ENCODE results near the gene CRLF2. TPM values are rescaled to one million over a fixed set of nuclear protein-coding genes. Genes with fewer than 3 reads are reported as not detected.
A peak's percentile ranks its signal among the peaks of the same experiment; 100 is the strongest.

Gene CRLF2
- total and polyA plus RNA-seq, 10 donors: 0.26 to 1.8 (median 0.47) TPM; not detected in 4

GRCh38 chrX:1147611-1148515 lies 64.6 kb downstream of the CRLF2 start:
- peak; percentile 60 for DNase-seq
- peaks cover 0 to 3% (median 0%) of the 10 kb centered on the region in 8 donors for H3K9me3 ChIP-seq
- H3K36me3 ChIP-seq: no peaks in the 10 kb centered on the region
- H3K4me1 ChIP-seq: no peaks in the 10 kb centered on the region
- intact Hi-C loops (cut with DNase I; ENCODE audit: low total_unique reads): no loop called here
- H3K4me3 ChIP-seq: no peak overlapping the region
- 69 to 85% (median 76%) methylated on average over 29 of the region's 29 CpGs for WGBS, 5 donors
- no peak for TF ChIP-seq POLR2AphosphoS5 (IDR thresholded peaks at IDR 0.05)
- no peak for TF ChIP-seq CTCF (IDR thresholded peaks at IDR 0.05 in 8 of 11, conservative IDR thresholded peaks at IDR 0.05 in 3 of 11)
- no peak for TF ChIP-seq POLR2A (IDR thresholded peaks at IDR 0.05)
- no peak overlapping the region for H3K27ac ChIP-seq
- H3K27me3 ChIP-seq (replicated peaks in 1 of 7): peaks cover 0 to 23% (median 3%) of the 10 kb centered on the region in 7 donors

GRCh38 chrX:1144293-1144692 lies 68.2 kb downstream of the CRLF2 start:
- Histone ChIP-seq H3K27ac (no peak overlapping the region), H3K9me3 (peaks cover 0 to 11% (median 0%) of the 10 kb centered on the region in 8 donors)

More at GRCh38 chrX:1144293-1144692, 68.2 kb downstream of the CRLF2 start:
- Histone ChIP-seq H3K4me1 (no peaks in the 10 kb centered on the region), H3K4me3 (no peak overlapping the region), H3K27me3 (replicated peaks in 1 of 7) (peaks cover 0 to 15% (median 0%) of the 10 kb centered on the region in 7 donors), H3K36me3 (no peaks in the 10 kb centered on the region)
- intact Hi-C loops (cut with DNase I; ENCODE audit: low total_unique reads): no loop called here
- peak; percentile 11 for DNase-seq
- 68 to 84% (median 75%) methylated on average over 11 of the region's 11 CpGs for WGBS, 5 donors
- TF ChIP-seq POLR2AphosphoS5 (IDR thresholded peaks at IDR 0.05) (no peak), POLR2A (IDR thresholded peaks at IDR 0.05) (no peak), CTCF (IDR thresholded peaks at IDR 0.05 in 8 of 11, conservative IDR thresholded peaks at IDR 0.05 in 3 of 11) (no peak)

Other genes with a start within 250 kb of the CRLF2 start
- gene CSF2RA, start 56.2 kb upstream of the CRLF2 start, total RNA-seq: 10 to 100 TPM in 6 of 7 donors, 1 to 10 TPM in 1; 5.3 to 62.4 (median 25.5) TPM
- 10 to 100 TPM; 16.2 to 53.7 (median 25.5) TPM for gene CSF2RA, start 56.2 kb upstream of the CRLF2 start, polyA plus RNA-seq
- 1 to 10 TPM; 2.4 to 8.6 (median 5.4) TPM for gene IL3RA, start 124.1 kb upstream of the CRLF2 start, total RNA-seq
- 10 to 100 TPM in 1 of 3 donors, 1 to 10 TPM in 2; 6.7 to 11.2 (median 9.4) TPM for gene IL3RA, start 124.1 kb upstream of the CRLF2 start, polyA plus RNA-seq
- 100 to 1,000 TPM; 255 to 309 (median 297) TPM for gene SLC25A6, start 179.5 kb upstream of the CRLF2 start, total RNA-seq
- gene SLC25A6, start 179.5 kb upstream of the CRLF2 start, polyA plus RNA-seq: 100 to 1,000 TPM; 396 to 443 (median 425) TPM
- gene ASMTL, start 240.3 kb upstream of the CRLF2 start, total RNA-seq: 10 to 100 TPM; 21.3 to 35.5 (median 27.9) TPM
- gene ASMTL, start 240.3 kb upstream of the CRLF2 start, polyA plus RNA-seq: 10 to 100 TPM; 25.0 to 28.8 (median 26.6) TPM